ENCODE measurements around the gene CCDC92.

Gene CCDC92

GRCh38 chr12:124002654-124003053 lies 30.0 kb upstream of the CCDC92 start:
- no peak for DNase-seq (ENCODE audit: extremely low read depth in 1 of 2, low read depth in 1 of 2)

DNA sequence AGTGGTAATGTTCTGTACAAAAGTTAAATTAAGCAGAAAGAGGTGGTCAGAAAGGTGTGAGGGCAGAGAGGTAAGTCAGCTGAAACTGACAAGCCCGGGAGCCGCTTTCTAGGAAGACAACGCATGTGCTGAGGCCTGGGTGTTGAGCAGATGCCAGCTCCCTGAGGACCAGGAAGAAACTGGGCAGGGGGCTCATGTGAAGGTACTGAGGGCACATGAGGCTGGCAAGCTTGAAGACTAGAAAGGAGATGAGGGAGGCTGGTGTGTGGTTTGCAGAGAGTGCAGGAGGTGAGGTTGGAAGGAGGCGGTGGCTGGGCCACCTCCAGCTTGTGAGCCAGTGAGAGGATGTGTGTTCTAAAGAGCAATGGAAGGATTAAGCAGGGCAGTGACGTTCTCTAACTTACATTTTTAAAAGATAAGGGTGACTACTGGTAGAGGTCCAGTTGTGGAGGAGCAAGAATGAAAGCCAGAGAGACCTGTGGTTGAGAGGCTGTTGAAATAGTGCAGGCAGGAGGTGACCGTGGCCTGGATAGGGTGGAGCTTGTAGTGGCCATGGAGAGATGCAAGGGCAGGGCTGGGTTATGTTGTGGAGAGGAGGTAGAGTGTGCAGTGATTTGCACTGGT lies 29.5 kb upstream of the CCDC92 start:
- no peak for DNase-seq (ENCODE audit: extremely low read depth in 1 of 2, low read depth in 1 of 2)

DNA sequence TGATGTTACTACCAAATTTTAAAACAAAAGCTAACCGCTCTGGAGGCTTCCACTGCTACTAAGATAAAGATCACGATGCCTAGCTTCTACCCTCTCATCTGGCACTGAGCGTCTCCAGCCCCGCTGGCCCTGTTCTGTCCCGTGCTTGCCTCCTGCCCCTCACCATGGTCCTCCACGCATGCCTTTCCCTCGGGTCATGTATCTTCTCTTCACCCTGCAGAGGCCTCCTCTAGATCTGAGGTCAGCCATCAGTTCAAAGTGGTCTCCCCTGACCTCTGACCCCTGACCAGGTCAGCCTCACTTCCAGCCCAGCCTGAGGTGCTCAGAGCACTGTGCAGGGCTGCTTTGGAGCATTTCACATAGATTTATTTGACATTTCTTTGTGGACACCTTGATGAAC lies 28.7 kb upstream of the CCDC92 start:
- DNase-seq (ENCODE audit: extremely low read depth in 1 of 2, low read depth in 1 of 2), result no peak

DNA sequence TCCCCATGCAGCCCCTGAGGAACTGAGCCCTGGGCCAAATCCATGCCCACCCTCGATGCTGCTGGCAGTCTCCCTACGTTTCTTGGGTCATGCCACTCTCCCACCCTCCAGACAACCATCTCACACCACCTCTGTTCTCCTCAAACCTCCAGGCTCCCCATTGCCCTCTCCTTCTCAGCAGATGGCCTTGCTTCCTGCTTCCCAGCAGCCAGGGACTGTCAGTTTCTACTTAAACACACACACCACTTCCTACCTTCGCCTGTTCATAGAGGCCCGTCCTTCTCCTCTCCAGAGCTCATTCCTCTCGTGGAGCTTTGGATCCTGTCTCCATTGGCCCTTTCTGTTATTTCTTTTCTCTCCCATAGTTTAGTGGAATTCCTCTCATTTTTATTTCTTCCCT lies 27.5 kb upstream of the CCDC92 start:
- no peak for DNase-seq (ENCODE audit: extremely low read depth in 1 of 2, low read depth in 1 of 2)

DNA sequence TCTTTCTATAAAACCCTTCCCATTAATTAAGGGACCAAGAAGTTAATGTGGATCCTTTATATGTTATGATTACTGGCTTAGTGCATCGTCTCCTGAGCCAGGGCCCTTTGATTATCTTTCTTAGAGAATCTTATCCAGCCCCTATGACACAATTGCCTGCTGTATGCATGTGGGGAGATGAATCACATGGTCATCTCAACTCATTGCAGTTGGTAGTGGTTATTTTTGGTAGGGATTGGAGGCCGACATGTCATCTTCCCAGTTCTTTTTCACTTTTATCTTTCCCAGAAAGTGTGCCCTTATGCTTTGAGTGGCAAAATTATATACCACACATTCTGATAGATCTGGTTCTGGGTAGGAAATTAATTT lies 26.3 kb upstream of the CCDC92 start:
- DNase-seq (ENCODE audit: extremely low read depth in 1 of 2, low read depth in 1 of 2), result no peak

GRCh38 chr12:123998344-123998990 lies 25.8 kb upstream of the CCDC92 start:
- no peak for DNase-seq (ENCODE audit: extremely low read depth in 1 of 2, low read depth in 1 of 2)

DNA sequence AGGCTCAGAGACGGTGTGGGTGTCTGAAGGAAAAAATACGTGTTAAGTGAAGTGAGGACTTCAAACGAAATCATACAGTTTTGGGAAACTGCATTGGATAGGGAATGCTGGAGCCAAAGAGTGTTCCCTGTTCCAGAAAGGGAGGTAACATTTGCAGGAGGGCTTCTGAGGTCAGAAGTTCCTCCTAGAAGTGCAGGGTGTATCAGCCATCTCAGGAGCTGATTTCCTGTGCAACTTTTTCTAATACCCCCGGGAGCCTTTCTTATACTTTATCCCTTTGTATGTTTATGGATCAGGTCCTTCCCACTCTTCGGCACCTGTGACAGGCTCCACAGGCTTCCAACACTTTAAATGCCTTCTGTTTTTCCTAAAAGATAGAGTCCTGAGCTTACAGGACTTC lies 25.3 kb upstream of the CCDC92 start:
- no peak for DNase-seq (ENCODE audit: extremely low read depth in 1 of 2, low read depth in 1 of 2)

GRCh38 chr12:123997033-123997822 lies 24.6 kb upstream of the CCDC92 start:
- DNase-seq (ENCODE audit: extremely low read depth in 1 of 2, low read depth in 1 of 2), result no peak

DNA sequence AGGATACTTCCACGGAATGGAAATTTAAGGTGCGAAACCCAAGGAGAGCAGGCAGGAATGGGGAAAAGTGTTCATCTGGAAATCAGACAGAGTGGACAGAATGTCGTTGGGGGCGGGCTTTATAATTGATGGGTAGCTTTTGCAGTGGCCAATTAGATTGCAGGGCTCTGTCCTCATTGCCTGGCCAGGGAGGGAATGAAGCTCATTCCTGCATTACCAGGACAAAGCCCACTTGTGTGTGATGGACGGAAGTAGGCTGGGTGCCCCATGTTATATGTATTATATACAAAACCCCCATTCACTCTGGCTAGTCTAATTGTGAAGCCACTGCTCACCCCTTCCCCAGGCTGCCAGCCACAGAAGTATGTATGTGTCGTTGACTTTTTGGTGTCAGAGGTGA lies 23.9 kb upstream of the CCDC92 start:
- DNase-seq (ENCODE audit: extremely low read depth in 1 of 2, low read depth in 1 of 2), result no peak

DNA sequence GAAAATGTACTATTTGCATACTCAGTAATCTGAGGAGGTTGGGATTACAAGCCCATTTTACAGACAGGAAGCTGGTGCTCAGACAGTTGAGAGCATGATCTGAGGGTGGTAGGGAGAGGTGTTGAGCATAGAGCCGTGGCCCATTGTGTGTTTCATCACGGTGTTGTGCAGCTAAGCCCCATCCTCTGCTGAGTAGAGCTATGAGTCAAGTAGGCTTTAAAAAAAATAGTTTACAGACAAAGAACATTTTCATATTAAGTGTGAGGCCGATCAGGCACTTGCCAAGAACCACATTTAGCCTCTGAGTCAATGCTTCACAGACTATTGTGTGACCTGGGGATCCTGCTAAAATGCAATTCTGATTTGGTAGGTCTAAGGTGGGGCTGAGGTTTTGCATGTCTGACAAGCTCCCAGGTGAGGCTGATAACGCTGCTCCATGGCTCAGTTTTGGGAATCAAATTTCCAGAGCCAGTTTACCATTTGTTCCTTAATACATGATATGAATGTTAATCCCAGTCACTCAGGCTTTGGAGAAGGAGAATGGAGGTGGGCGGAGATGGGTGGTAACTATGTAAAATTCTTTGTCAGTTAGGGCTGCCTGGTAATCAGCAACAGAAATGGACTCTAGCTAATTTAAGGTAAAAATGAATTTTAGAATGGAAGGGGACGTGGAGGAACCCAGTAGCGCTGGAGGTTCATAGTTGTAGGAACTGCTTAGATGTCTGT lies 22.6 kb upstream of the CCDC92 start:
- DNase-seq (ENCODE audit: extremely low read depth in 1 of 2, low read depth in 1 of 2), result no peak

DNA sequence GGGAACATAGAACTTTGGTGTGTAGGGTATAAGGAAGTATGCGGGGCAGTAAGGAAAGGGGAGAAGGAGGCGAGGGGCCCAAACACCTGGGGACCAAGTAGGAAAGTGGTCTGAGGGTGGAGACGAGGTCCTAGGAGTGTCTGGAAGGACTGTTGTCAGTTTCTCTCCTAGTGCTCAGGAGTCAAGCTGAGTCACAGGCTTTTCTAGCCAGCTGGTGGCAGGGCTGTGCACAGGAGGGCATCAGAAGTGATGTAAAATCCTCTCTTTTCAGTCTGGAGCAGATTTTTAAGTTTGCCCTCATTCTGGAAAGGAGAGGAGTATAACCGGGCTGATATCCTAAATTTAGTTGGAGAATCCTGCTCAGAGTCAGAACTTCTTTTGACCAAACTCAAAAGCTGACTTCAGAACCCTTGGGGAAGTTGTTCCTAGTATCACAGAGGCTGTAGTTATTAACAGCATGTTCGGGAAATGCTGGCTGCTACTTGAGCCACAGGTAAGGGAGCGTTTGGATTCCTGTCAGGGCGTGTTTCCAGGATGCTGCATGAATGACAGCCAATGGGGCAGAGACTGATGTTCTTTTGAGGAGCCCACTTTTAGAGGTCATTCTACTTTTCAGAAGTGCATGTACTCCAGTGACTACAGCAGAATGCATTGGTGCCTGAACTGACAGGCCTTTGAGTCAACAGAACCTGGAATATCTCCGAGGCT lies 19.6 kb upstream of the CCDC92 start:
- no peak for DNase-seq (ENCODE audit: extremely low read depth in 1 of 2, low read depth in 1 of 2)

DNA sequence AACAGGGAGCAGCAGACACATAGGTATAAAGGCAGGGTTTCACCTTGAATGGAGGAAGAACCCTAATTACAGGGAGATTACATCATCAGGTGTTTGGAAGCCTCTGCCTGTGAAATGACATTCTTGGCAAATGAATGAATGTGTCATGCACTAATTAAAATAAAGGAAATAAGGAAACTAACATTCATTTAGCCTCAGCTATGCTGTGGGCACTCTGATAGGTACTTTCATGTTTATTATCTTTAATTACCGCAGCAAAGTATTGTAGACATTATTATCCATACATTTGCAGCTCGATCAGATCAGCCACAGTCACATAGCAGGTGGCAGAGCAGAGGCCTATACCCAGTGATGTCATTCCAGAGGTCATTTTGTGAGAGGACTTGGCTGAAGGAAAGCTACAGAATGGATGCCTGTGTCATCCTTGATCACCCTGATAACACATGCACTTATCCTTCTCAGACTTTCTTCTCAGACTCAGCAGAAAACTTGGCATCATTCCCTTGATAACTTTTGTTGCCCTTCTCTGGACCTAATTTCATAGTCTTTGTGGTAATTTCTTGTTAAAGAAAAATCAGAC lies 18.8 kb upstream of the CCDC92 start:
- DNase-seq (ENCODE audit: extremely low read depth in 1 of 2, low read depth in 1 of 2), result no peak

GRCh38 chr12:123990511-123990910 lies 17.9 kb upstream of the CCDC92 start:
- DNase-seq (ENCODE audit: extremely low read depth in 1 of 2, low read depth in 1 of 2), result no peak

DNA sequence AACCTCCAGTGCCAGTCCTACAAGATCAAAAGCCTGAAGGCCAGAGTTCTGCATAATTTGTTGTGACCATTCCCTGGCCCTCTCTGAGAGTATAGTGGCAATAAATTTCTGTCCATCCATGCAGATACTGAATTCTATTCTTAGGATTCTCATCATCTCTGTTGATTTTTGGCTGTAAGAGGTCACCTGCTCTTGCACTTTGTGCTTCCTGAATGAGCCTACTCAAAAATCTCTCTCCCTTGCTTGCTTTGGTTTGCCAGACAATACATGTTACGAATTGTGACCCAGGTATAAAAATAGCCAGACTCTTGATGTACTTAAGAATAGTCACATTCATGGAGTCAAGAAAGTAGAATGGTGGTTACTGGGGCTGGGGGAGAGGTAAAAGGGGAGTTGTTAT lies 17.1 kb upstream of the CCDC92 start:
- no peak for DNase-seq (ENCODE audit: extremely low read depth in 1 of 2, low read depth in 1 of 2)

DNA sequence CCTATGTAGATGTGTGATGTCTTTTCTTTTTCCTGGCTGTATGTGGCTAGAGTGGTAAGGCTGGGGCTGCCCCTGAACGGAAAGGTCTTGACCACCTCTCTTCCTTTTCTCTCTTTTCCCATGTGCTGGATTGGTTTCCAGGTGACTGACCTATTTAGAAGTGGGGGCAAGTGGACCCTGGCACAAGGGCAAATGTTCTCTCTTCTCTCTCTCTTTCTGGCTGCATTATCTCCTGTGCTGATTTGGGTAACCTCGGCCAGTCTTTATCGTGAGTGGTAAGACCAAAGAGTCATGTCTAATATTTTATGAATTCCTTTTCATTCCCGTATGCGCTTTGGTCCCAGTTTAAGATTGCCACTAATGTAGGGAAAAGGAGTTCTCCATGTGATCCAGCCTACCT lies 16.5 kb upstream of the CCDC92 start:
- DNase-seq (ENCODE audit: extremely low read depth in 1 of 2, low read depth in 1 of 2), result no peak

DNA sequence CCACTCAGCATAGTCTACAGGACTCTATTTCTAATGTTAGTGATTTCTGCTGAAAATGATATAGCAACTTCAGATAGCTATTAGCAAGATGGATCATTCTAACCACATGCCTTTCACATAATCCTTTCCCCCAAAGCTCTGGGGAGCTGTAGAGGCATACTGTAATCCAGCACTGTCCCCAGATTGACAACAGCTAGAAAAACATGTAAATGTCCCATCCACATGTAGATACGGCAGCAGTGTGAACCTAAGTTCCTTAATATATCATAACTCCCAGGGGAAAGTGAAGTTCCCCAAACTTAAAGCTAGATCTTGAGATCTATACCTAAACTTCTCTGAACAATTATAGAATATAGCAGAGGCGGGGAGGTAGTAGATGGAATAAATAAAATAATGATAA lies 14.4 kb upstream of the CCDC92 start:
- no peak for DNase-seq (ENCODE audit: extremely low read depth in 1 of 2, low read depth in 1 of 2)

GRCh38 chr12:123986374-123986965 lies 13.8 kb upstream of the CCDC92 start:
- no peak for DNase-seq (ENCODE audit: extremely low read depth in 1 of 2, low read depth in 1 of 2)

GRCh38 chr12:123984903-123985302 lies 12.3 kb upstream of the CCDC92 start:
- no peak for DNase-seq (ENCODE audit: extremely low read depth in 1 of 2, low read depth in 1 of 2)

- DNase-seq (ENCODE audit: extremely low read depth in 1 of 2, low read depth in 1 of 2), result no peak
Measured at GRCh38 chr12:123983822-123984485, 11.3 kb upstream of the CCDC92 start.

GRCh38 chr12:123982269-123982668 lies 9.6 kb upstream of the CCDC92 start:
- no peak for DNase-seq (ENCODE audit: extremely low read depth in 1 of 2, low read depth in 1 of 2)
